Breast epithelium (tissue), 4 donors: ENCODE results near the gene MROH2A. TPM values are rescaled to one million over a fixed set of nuclear protein-coding genes. Genes with fewer than 3 reads are reported as not detected.

Source experiments
- DNase-seq, 2 donors: peaks; one replicate each; pipeline ENCODE4 v3.0.0-alpha.2; 2019; ENCODE audit warnings: low spot score in 2 of 2
- H3K27ac ChIP-seq, 2 donors: fragments of 200-600 bp; sonication (generic) in 1 of 2; one replicate each; pipeline ENCODE4 v1.5.1; 2016 to 2019; ENCODE audit warnings: mild to moderate bottlenecking in 1 of 2
- H3K27me3 ChIP-seq, 2 donors: fragments of 200-600 bp; sonication (generic) in 1 of 2; one replicate each; pipeline versions ENCODE4 v1.5.1 to v1.6.0; 2017 to 2019; ENCODE audit warnings: control low read depth in 1 of 2, mild to moderate bottlenecking in 1 of 2
- H3K36me3 ChIP-seq: fragments of 200-600 bp; one replicate; pipeline ENCODE4 v1.5.1; 2019
- H3K4me1 ChIP-seq, 2 donors: fragments of 200-600 bp; sonication (generic); one replicate each; pipeline ENCODE4 v1.5.1; 2016 to 2019; ENCODE audit warnings: control low read depth in 1 of 2
- H3K4me3 ChIP-seq, 3 donors: fragments of 200-600 bp; sonication (generic); 1 replicate in 2 of 3; 2 replicates in 1 of 3; pipeline ENCODE4 v1.5.1; 2016 to 2019; ENCODE audit warnings: mild to moderate bottlenecking in 3 of 3, moderate library complexity in 2 of 3
- H3K9me3 ChIP-seq, 2 donors: fragments of 200-600 bp; sonication (generic) in 1 of 2; one replicate each; pipeline ENCODE4 v1.5.1; 2016 to 2019; ENCODE audit warnings: control low read depth in 1 of 2
- CTCF ChIP-seq, 3 donors: fragments of 450-650 bp; IDR thresholded peaks; one replicate each; pipeline ENCODE4 v1.5.1; 2016 to 2017; ENCODE audit warnings: antibody characterized with exemption in 3 of 3, mild to moderate bottlenecking in 3 of 3, moderate library complexity in 3 of 3
- POLR2A ChIP-seq: fragments of 450-650 bp; IDR thresholded peaks from one replicate; pipeline ENCODE4 v1.6.1; 2016; ENCODE audit warnings: antibody characterized with exemption, mild to moderate bottlenecking, moderate library complexity
- POLR2AphosphoS5 ChIP-seq, 3 donors: sonication (generic); formaldehyde crosslinking; IDR thresholded peaks; one replicate each; pipeline ENCODE4 v1.6.1; 2017; ENCODE audit warnings: antibody characterized with exemption in 3 of 3
- intact Hi-C: fragments of 100-400 bp; cut with DNase I; formaldehyde crosslinking; loops from one replicate; pipeline ENCODE4 v1.15.1; 2023; ENCODE audit warnings: low total_unique reads
- total RNA-seq, 3 donors: library from RNA; depleted of rRNA; stranded (reverse); fragments of >200 nt; gene quantifications; one replicate each; pipeline ENCODE4 v1.1.0, GENCODE V29; 2016

MROH2A gene
- total RNA-seq, 3 donors from 2014 or later, result not detected

- TF ChIP-seq POLR2A, result no peak
- TF ChIP-seq POLR2AphosphoS5 (IDR thresholded peaks at IDR 0.05), result no peak
- no peak for TF ChIP-seq CTCF (IDR thresholded peaks at IDR 0.05)
- Histone ChIP-seq H3K4me1 (no peaks in the 10 kb centered on the region), H3K9me3 (peaks cover 0 to 6% of the 10 kb centered on the region in 2 donors), H3K4me3 (no peak overlapping the region), H3K27ac (no peak overlapping the region), H3K36me3 (no peaks in the 10 kb centered on the region), H3K27me3 (no peaks in the 10 kb centered on the region)
- no peak for DNase-seq
- intact Hi-C loops, result no loop called here
Observed at GRCh38 chr2:233779722-233780121, 1.6 kb downstream of the MROH2A start.

- intact Hi-C loops, result no loop called here
- TF ChIP-seq CTCF (IDR thresholded peaks at IDR 0.05) (no peak), POLR2A (no peak), POLR2AphosphoS5 (IDR thresholded peaks at IDR 0.05) (no peak)
- Histone ChIP-seq H3K9me3 (peaks cover 0 to under 1% of the 10 kb centered on the region in 2 donors), H3K27ac (no peak overlapping the region), H3K36me3 (no peaks in the 10 kb centered on the region), H3K27me3 (no peaks in the 10 kb centered on the region), H3K4me3 (no peak overlapping the region), H3K4me1 (no peaks in the 10 kb centered on the region)
- DNase-seq, result no peak
Observed at GRCh38 chr2:233780771-233781170, 2.6 kb downstream of the MROH2A start.

- H3K27ac ChIP-seq, result no peak overlapping the region
- no peak for DNase-seq
- intact Hi-C loops, result no loop called here
- TF ChIP-seq CTCF (IDR thresholded peaks at IDR 0.05), result no peak
- no peaks in the 10 kb centered on the region for H3K27me3 ChIP-seq
- no peaks in the 10 kb centered on the region for H3K4me1 ChIP-seq
- no peaks in the 10 kb centered on the region for H3K9me3 ChIP-seq
- no peak overlapping the region for H3K4me3 ChIP-seq
- H3K36me3 ChIP-seq, result no peaks in the 10 kb centered on the region
Observed at GRCh38 chr2:233789554-233789953, 11.4 kb downstream of the MROH2A start.

GRCh38 chr2:233791151-233791882, 13.2 kb downstream of the MROH2A start:
- no peak for DNase-seq
- intact Hi-C loops, result no loop called here
- Histone ChIP-seq H3K9me3 (no peaks in the 10 kb centered on the region), H3K36me3 (no peaks in the 10 kb centered on the region), H3K4me3 (no peak overlapping the region), H3K27ac (no peak overlapping the region), H3K27me3 (no peaks in the 10 kb centered on the region), H3K4me1 (no peaks in the 10 kb centered on the region)
- TF ChIP-seq POLR2AphosphoS5 (IDR thresholded peaks at IDR 0.05), result no peak
- TF ChIP-seq POLR2A, result no peak
- TF ChIP-seq CTCF (IDR thresholded peaks at IDR 0.05), result no peak

GRCh38 chr2:233791883-233792329, 13.8 kb downstream of the MROH2A start:
- Histone ChIP-seq H3K9me3 (no peaks in the 10 kb centered on the region), H3K4me1 (no peaks in the 10 kb centered on the region), H3K36me3 (no peaks in the 10 kb centered on the region), H3K4me3 (no peak overlapping the region), H3K27ac (no peak overlapping the region), H3K27me3 (no peaks in the 10 kb centered on the region)
- DNase-seq, result no peak
- intact Hi-C loops, result no loop called here
- TF ChIP-seq POLR2A (no peak), CTCF (IDR thresholded peaks at IDR 0.05) (no peak), POLR2AphosphoS5 (IDR thresholded peaks at IDR 0.05) (no peak)
